Activated CD8-positive, alpha-beta memory T cell treated with anti-CD3 and anti-CD28 coated beads for 36 hours (primary cell): ENCODE measurements around the gene SLC22A23. TPM values are rescaled to one million over a fixed set of nuclear protein-coding genes. Genes with fewer than 3 reads are reported as not detected.

Source experiments
- CTCF ChIA-PET: fragments of 350-600 bp; sonication (Branson Sonifier 250); formaldehyde crosslinking; loops from one replicate; lab custom pipeline; 2021; ENCODE audit warnings: antibody characterized with exemption; lab: Charles Lee
- POLR2A ChIA-PET: fragments of 350-600 bp; sonication (Branson Sonifier 250); formaldehyde crosslinking; loops from one replicate; lab custom pipeline; 2021; ENCODE audit warnings: antibody characterized with exemption; lab: Charles Lee
- total RNA-seq, 2 experiments: library from RNA; stranded (reverse); gene quantifications; one replicate each; pipeline ENCODE4 v1.2.3, GENCODE V29; 2021

The SLC22A23 gene
- total RNA-seq, 2 experiments from 2014 or later = 0.15 to 0.17 TPM

GRCh38 chr6:3480009-3480408 lies 23.2 kb upstream of the SLC22A23 start:
- ChIA-PET CTCF (no interaction called here), POLR2A (no interaction called here)

- CTCF ChIA-PET = interaction anchor here (0.5 kb wide), 1 partner anchor 59 kb away, joined by 3 read pairs; no protein-coding TSS in a partner anchor
- POLR2A ChIA-PET = no interaction called here
These were observed 16.9 kb upstream of the SLC22A23 start for GRCh38 chr6:3473773-3474172.

DNA sequence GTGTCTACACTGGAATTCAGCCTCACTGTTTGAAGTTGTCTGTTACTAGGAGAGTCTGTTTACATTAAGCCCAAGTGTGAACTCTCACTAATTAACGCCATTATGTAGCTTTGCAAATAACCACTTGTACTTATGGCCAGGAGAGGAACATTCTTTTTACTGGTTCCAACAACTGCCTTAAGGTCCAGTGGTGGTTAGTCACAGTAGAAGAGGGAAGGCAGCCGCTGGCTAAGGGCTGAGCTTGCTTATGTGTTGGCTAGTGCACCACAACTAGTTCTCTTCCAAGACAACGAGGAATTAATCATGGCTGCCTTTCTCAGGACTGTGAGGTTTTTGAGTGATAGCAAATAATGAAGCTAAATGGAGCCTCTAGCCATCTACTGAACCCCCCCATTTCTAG lies 14.9 kb upstream of the SLC22A23 start:
- ChIA-PET CTCF (no interaction called here), POLR2A (no interaction called here)

- POLR2A ChIA-PET = interaction anchor here (0.7 kb wide), 1 partner anchor 79 kb away, joined by 5 read pairs; no protein-coding TSS in a partner anchor
- CTCF ChIA-PET = no interaction called here
These were observed 14.4 kb upstream of the SLC22A23 start for GRCh38 chr6:3471286-3471685.

DNA sequence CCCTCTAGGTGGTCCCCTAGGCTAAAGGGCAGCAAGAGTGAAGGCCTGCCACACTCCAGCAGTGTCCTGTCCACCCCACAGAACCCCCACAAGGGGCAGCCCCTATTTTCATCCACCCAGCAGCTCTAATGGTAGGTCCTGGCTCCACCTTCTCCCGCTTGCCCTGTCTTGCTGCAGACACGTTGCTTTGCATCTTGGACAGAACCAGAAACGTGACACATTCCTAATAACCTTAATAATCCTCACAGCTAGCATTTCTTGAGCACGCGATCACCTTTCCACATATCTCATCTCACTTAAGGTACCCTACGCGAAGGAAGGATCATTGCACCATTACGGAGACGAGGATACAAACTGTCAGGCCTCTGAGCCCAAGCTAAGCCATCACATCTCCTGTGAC lies 11.7 kb upstream of the SLC22A23 start:
- CTCF ChIA-PET = no interaction called here
- POLR2A ChIA-PET = no interaction called here

DNA sequence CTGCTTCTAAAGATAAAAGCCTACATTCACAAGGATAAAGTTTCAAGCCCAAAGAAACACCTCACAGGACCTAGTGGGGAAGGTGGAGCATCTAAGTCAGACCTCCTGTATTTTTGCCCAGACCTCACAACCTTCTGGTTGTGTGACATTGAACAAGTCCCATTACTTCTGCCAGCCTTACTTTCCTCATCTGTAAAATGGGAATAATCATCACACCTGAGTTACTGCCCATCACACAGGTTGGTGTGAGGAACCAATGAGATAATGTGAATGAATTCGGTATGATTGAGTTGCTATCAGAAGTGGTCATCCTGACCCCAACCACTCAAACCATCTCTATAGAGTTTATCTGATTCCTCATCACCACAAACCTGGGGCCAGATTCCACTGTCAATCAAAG lies 11.1 kb upstream of the SLC22A23 start:
- ChIA-PET POLR2A (no interaction called here), CTCF (no interaction called here)

GRCh38 chr6:3466488-3467219 lies 9.8 kb upstream of the SLC22A23 start:
- POLR2A ChIA-PET = no interaction called here

GRCh38 chr6:3460253-3460652 lies 3.4 kb upstream of the SLC22A23 start:
- ChIA-PET CTCF (interaction anchor here (1.5 kb wide), 1 partner anchor 47 kb away, joined by 4 read pairs; no protein-coding TSS in a partner anchor), POLR2A (no interaction called here)

More at GRCh38 chr6:3466488-3467219, 9.8 kb upstream of the SLC22A23 start:
- CTCF ChIA-PET = no interaction called here

DNA sequence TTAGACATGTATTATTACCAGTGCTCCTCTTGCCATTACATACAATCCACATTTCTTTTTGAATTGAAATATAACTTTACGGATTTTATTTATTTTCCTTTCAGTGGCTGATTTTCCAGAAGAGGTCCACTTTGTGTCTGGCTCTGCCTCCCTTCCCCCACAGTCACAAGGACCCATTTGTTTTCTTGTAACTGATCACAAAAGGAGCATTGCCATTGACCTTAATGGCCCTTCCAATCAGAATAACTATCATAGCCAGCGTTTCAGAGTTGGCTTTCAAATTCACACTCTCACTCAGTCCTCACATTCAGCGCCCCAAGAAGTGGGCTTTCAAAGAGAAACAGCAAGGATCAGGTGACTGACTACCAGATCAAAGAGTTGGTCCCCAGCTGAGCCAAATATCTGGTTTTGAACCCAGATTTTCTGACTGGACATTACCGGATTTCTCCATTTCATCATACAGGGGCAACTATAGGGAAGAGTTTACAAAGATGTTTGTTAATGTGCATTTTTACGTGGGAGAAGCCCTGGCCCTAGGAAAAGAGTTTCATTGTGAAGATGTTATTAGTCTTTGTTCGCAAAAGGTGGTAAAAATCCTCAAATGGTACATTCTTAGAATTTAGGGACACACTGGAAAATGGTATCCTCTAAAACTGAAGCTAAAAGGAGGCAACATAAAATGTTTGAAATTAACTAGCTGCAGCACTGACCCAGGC lies 2.0 kb upstream of the SLC22A23 start:
- POLR2A ChIA-PET = interaction anchor here (0.6 kb wide), 1 partner anchor 564 kb away, joined by 5 read pairs; no protein-coding TSS in a partner anchor
- CTCF ChIA-PET = no interaction called here

- ChIA-PET CTCF (interaction anchor here (0.6 kb wide), 1 partner anchor 171 kb away, joined by 3 read pairs; no protein-coding TSS in a partner anchor), POLR2A (interaction anchor here (0.6 kb wide), 1 partner anchor 153 kb away, joined by 3 read pairs; no protein-coding TSS in a partner anchor)
These were observed 1.1 kb upstream of the SLC22A23 start for GRCh38 chr6:3457710-3458602.

- ChIA-PET CTCF (interaction anchor here (1.0 kb wide), 1 partner anchor 15 kb away, joined by 3 read pairs; no protein-coding TSS in a partner anchor), POLR2A (no interaction called here)
These were observed 404 bp downstream of the SLC22A23 start for GRCh38 chr6:3456395-3456897.

DNA sequence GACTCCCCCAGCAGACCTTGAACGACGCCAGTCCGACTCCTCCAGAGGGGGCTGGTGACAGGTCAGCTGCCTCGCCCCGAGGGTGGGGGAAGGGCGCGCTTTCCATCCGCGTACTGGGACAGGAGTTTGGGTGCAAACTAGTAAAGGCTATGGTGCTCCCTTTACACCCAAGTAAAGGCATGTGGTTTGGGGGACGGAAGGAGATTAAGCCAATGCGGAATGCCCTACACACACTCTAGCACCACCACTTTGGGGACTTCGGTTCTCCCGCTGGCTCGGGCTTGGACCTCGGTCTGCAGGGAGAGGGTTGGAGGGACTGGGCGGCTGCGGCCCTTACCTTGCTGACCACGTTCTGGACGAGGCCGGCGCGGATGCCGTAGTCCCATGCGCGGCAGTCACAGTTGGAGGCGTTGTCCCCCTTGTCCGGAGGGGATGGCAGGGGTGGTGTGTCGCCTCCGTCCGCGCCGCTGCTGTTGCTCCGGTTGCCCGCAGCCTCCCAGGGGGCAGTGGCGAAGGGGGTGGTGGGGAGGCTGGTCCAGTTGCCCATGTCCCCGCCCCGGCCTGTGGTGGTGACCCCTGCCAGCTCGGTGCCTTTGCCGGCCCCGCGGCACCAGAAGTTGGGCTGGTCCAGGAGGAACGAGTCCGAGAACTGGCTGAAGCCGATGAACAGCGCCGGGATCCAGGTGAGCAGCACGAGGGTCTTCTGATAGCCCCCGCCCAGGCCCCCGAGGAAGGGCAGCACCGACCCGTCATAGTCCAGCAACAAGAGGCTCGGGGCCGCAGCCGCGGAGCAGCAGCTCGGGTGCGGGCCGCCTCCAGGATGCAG lies 1.1 kb downstream of the SLC22A23 start:
- CTCF ChIA-PET = no interaction called here
- POLR2A ChIA-PET = no interaction called here

- ChIA-PET POLR2A (no interaction called here), CTCF (interaction anchor here (0.6 kb wide), 1 partner anchor 345 kb away, joined by 4 read pairs; no protein-coding TSS in a partner anchor)
These were observed 1.7 kb downstream of the SLC22A23 start for GRCh38 chr6:3455147-3455568.

GRCh38 chr6:3454273-3455010 lies 2.4 kb downstream of the SLC22A23 start:
- ChIA-PET POLR2A (no interaction called here), CTCF (interaction anchor here (0.6 kb wide), 1 partner anchor 344 kb away, joined by 4 read pairs; no protein-coding TSS in a partner anchor)

GRCh38 chr6:3453413-3454272 lies 3.2 kb downstream of the SLC22A23 start:
- ChIA-PET POLR2A (no interaction called here), CTCF (no interaction called here)

- ChIA-PET POLR2A (no interaction called here), CTCF (no interaction called here)
These were observed 5.4 kb downstream of the SLC22A23 start for GRCh38 chr6:3451498-3451897.

GRCh38 chr6:3450888-3451287 lies 6.0 kb downstream of the SLC22A23 start:
- CTCF ChIA-PET = no interaction called here

More at GRCh38 chr6:3450888-3451287, 6.0 kb downstream of the SLC22A23 start:
- POLR2A ChIA-PET = no interaction called here
